ENCODE measurements around the gene CRB2. TPM values are rescaled to one million over a fixed set of nuclear protein-coding genes. Genes with fewer than 3 reads are reported as not detected.

CRB2 gene
- total and polyA plus RNA-seq, 2 donors (not counting 3 experiments of a cell fraction or from before 2014, with no cell fraction given) = not detected

DNA sequence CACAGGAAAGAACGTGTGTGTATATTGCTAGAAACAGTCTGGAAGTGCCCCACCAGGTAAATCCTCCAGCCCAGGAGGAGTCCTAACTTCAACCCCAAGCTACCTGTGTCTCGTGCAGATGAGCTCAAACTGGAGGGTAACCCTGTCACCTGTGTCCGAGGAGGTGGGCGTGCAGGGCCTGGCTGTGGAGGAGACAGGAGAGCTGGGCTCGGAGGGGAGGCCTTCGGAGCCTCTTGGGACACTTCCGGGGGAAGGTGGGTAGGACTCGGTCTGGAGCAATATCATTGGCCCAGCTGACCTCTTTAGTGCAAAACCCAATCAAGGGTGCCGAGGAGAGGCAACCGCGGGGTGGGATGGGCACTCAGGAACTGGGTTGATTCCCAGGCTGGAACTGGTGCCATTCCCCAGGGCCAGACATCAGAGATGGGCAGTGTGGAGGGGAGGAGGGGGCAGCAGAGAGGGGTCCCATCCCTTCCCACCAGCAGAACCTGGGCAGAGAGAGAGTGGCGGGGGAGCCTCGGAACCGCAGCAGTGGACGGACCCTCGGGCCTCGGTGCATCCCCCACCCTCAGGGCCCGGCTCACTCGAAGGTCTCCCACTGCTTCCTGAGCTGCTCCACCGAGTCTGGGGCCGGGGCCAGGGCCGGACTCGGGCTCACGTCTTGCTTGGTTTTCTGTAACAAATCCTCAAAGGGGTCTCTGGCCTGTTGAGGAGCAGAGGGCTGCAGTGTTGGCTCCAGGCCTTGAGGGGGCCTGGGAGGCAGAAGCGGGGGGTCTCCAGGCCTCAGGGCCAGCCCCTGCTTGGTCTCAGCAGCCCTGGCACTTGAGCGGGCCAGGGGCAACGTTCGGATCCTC is 25.1 kb downstream of the CRB2 start:
- H2AFZ ChIP-seq (ENCODE audit: low read depth, low read length) = no peak overlapping the region
- no peaks in the 10 kb centered on the region for H3K36me3 ChIP-seq (ENCODE audit: control insufficient read depth in 2 of 2, extremely low read depth in 1 of 2, insufficient read depth in 2 of 2, low read length in 2 of 2)
- H3K27me3 ChIP-seq (ENCODE audit: control insufficient read depth in 2 of 2, insufficient read depth in 2 of 2, low read length in 2 of 2) = no peaks in the 10 kb centered on the region
- intact Hi-C loops (cut with micrococcal nuclease) = no loop called here
- ChIA-PET CTCF (interaction anchor here (1.1 to 2.8 kb wide), 3 partner anchors 19 to 31 kb away, joined by 3 to 15 read pairs (median 4); no protein-coding TSS in a partner anchor), POLR2A (no interaction called here)
- dilution Hi-C loops (cut with MboI; ENCODE audit: extremely low pct_ligation_motif_present, low sequenced_read_pairs) = no loop called here
- H3K27ac ChIP-seq (ENCODE audit: insufficient read depth, low read depth, low read length) = no peak overlapping the region
- H3K9me1 ChIP-seq (replicated peaks; ENCODE audit: control insufficient read depth, extremely low read depth, insufficient read depth, low read length) = no peaks in the 10 kb centered on the region
- H4K20me1 ChIP-seq (replicated peaks; ENCODE audit: control insufficient read depth, extremely low read depth, insufficient read depth, low read length) = no peaks in the 10 kb centered on the region
- H3K4me3 ChIP-seq (replicated peaks in 1 of 3; ENCODE audit: insufficient read depth in 1 of 3, low read depth in 1 of 3, low read length in 3 of 3) = no peak overlapping the region
- H3K79me2 ChIP-seq (ENCODE audit: control insufficient read depth, insufficient read depth, low read length) = no peaks in the 10 kb centered on the region
- FAIRE-seq (no peak), DNase-seq (ENCODE audit: low read depth, low spot score) (no peak)
- BruUV-seq (replicated peaks) = no TSS peak
- TF ChIP-seq GATA2 (IDR thresholded peaks at IDR 0.05; ENCODE audit: insufficient read depth, insufficient read length, low read depth, low read length) (no peak), MYC (IDR thresholded peaks at IDR 0.05; ENCODE audit: low read depth, low read length) (no peak), POLR2AphosphoS5 (IDR thresholded peaks at IDR 0.05; ENCODE audit: insufficient read depth, low read depth, low read length) (no peak), POLR2A (IDR thresholded peaks at IDR 0.05; ENCODE audit: low read depth, low read length) (no peak), EZH2 (IDR thresholded peaks at IDR 0.05; ENCODE audit: borderline replicate concordance, low read depth, low read length, severe bottlenecking) (no peak), FOS (IDR thresholded peaks at IDR 0.05; ENCODE audit: borderline replicate concordance, insufficient read depth, low read length) (no peak), JUN (IDR thresholded peaks at IDR 0.05; ENCODE audit: borderline replicate concordance, insufficient read depth, insufficient read length, low read depth) (no peak)
- TF ChIP-seq, protein P1, sequence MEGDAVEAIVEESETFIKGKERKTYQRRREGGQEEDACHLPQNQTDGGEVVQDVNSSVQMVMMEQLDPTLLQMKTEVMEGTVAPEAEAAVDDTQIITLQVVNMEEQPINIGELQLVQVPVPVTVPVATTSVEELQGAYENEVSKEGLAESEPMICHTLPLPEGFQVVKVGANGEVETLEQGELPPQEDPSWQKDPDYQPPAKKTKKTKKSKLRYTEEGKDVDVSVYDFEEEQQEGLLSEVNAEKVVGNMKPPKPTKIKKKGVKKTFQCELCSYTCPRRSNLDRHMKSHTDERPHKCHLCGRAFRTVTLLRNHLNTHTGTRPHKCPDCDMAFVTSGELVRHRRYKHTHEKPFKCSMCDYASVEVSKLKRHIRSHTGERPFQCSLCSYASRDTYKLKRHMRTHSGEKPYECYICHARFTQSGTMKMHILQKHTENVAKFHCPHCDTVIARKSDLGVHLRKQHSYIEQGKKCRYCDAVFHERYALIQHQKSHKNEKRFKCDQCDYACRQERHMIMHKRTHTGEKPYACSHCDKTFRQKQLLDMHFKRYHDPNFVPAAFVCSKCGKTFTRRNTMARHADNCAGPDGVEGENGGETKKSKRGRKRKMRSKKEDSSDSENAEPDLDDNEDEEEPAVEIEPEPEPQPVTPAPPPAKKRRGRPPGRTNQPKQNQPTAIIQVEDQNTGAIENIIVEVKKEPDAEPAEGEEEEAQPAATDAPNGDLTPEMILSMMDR (IDR thresholded peaks at IDR 0.05; ENCODE audit: extremely low read depth in 1 of 2, insufficient read depth in 1 of 2, low read depth in 1 of 2, low read length in 2 of 2) = no peak
- TF ChIP-seq, protein P2, sequence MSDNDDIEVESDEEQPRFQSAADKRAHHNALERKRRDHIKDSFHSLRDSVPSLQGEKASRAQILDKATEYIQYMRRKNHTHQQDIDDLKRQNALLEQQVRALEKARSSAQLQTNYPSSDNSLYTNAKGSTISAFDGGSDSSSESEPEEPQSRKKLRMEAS (IDR thresholded peaks at IDR 0.05; ENCODE audit: insufficient read depth, insufficient read length) = no peak
- H3K9ac ChIP-seq (replicated peaks; ENCODE audit: extremely low read depth, insufficient read depth, low read length) = no peak overlapping the region
- no peaks in the 10 kb centered on the region for H3K4me1 ChIP-seq (ENCODE audit: control insufficient read depth, extremely low read depth, insufficient read depth, low read length)
- no peak overlapping the region for H3K4me2 ChIP-seq (ENCODE audit: insufficient read depth, low read length)
- no peaks in the 10 kb centered on the region for H3K9me3 ChIP-seq (replicated peaks; ENCODE audit: control insufficient read depth, insufficient read depth, low read length)
